Testis (tissue), 3 donors: ENCODE data around the gene PFN3. TPM values are rescaled to one million over a fixed set of nuclear protein-coding genes. Genes with fewer than 3 reads are reported as not detected.

Experiments used
- DNase-seq: peaks from one replicate; pipeline ENCODE4 v3.0.0-alpha.2; 2019
- H3K27ac ChIP-seq, 2 donors: fragments of 200-600 bp; sonication (generic); one replicate each; pipeline ENCODE4 v1.5.1; 2019
- H3K27me3 ChIP-seq: fragments of 200-600 bp; sonication (generic); one replicate; pipeline ENCODE4 v1.5.1; 2019
- H3K36me3 ChIP-seq: fragments of 200-600 bp; sonication (generic); one replicate; pipeline ENCODE4 v1.5.1; 2017; ENCODE audit warnings: low read depth; ENCODE audit errors: missing control alignments
- H3K4me1 ChIP-seq: fragments of 200-600 bp; sonication (generic); one replicate; pipeline ENCODE4 v1.5.1; 2019
- H3K4me3 ChIP-seq, 2 donors: fragments of 200-600 bp; sonication (generic); one replicate each; pipeline ENCODE4 v1.5.1; 2017 to 2019
- H3K9me3 ChIP-seq: fragments of 200-600 bp; sonication (generic); one replicate; pipeline ENCODE4 v1.5.1; 2017
- POLR2A ChIP-seq: fragments of 450-650 bp; IDR thresholded peaks from one replicate; pipeline ENCODE4 v1.6.1; 2017; ENCODE audit warnings: antibody characterized with exemption, mild to moderate bottlenecking, moderate library complexity
- WGBS, 2 donors: methylation state at CpG; one replicate each; pipeline ENCODE4 v1.1.5; 2018; 5-methylcytosine and 5-hydroxymethylcytosine counted together
- intact Hi-C: fragments of 100-400 bp; cut with DNase I; formaldehyde crosslinking; loops from one replicate; pipeline ENCODE4 v1.15.1; 2023; ENCODE audit warnings: low total_unique reads
- polyA plus RNA-seq: library from polyadenylated mRNA; stranded (reverse); fragments of 350-450 nt; fragmentation: Illumina TruSeq; extraction: RNeasy Lipid Tissue Mini Kit (QIAGEN cat#74804); gene quantifications from one replicate; pipeline ENCODE4 v1.2.3, GENCODE V29; 2014; ENCODE audit warnings: low read depth, low replicate concordance; ENCODE audit not compliant: insufficient read depth
- total RNA-seq, 2 donors: library from RNA; depleted of rRNA; stranded (reverse); fragments of >200 nt; gene quantifications; one replicate each; pipeline ENCODE4 v1.2.3, GENCODE V29; 2016
- TF ChIP-seq, protein P1 (sequence below), 3 experiments: fragments of 450-650 bp in 2 of 3; fragments of 200-600 bp in 1 of 3; sonication (generic) in 1 of 3; IDR thresholded peaks; one replicate each; pipeline ENCODE4 v1.5.1; 2016 to 2019; ENCODE audit warnings: antibody characterized with exemption in 3 of 3, mild to moderate bottlenecking in 2 of 3, moderate library complexity in 1 of 3

The PFN3 gene
- total and polyA plus RNA-seq, 3 donors from 2014 or later = 7.4 to 45.7 (median 27.5) TPM

GRCh38 chr5:177389241-177390169 lies 11.0 kb downstream of the PFN3 start:
- TF ChIP-seq, protein P1, sequence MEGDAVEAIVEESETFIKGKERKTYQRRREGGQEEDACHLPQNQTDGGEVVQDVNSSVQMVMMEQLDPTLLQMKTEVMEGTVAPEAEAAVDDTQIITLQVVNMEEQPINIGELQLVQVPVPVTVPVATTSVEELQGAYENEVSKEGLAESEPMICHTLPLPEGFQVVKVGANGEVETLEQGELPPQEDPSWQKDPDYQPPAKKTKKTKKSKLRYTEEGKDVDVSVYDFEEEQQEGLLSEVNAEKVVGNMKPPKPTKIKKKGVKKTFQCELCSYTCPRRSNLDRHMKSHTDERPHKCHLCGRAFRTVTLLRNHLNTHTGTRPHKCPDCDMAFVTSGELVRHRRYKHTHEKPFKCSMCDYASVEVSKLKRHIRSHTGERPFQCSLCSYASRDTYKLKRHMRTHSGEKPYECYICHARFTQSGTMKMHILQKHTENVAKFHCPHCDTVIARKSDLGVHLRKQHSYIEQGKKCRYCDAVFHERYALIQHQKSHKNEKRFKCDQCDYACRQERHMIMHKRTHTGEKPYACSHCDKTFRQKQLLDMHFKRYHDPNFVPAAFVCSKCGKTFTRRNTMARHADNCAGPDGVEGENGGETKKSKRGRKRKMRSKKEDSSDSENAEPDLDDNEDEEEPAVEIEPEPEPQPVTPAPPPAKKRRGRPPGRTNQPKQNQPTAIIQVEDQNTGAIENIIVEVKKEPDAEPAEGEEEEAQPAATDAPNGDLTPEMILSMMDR (IDR thresholded peaks at IDR 0.05) = no peak
- TF ChIP-seq POLR2A = no peak
- 57 to 62% methylated on average over 19 to 21 of the region's 21 CpGs for WGBS, 2 donors
- no peak for DNase-seq
- Histone ChIP-seq H3K36me3 (no peaks in the 10 kb centered on the region), H3K27me3 (no peaks in the 10 kb centered on the region), H3K4me1 (no peaks in the 10 kb centered on the region), H3K27ac (no peak overlapping the region), H3K9me3 (no peaks in the 10 kb centered on the region), H3K4me3 (no peak overlapping the region)
- intact Hi-C loops = loop anchor here (10.0 kb wide), 1 partner anchor 115 kb away; the partner anchor contains the start of gene DOK3

DNA sequence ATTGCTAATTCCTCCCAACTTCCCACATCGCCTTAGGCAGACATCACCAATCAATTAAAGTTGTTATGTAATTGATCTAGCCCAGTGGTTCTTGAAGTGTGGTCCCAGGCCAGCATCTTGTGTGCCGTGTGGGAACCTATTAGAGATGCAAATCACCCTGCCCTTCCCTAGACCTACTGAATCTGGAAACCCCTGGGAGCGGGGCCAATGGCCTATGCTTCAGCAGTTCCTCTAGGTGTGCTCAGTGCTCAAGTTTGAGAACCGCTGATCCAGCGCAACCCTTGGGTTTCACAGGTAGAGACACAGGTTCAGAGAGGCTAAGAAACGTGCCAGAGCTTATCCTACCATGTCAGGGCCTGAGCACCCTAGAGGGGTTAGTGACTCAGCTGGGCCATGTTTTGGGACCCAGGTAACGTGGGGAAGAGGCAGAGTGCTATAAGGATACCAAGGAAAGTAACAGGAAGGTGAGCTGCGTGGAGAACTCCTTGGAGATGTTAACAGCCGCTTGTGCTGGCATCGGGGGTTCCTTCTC lies 11.9 kb downstream of the PFN3 start:
- Histone ChIP-seq H3K4me3 (no peak overlapping the region), H3K36me3 (no peaks in the 10 kb centered on the region), H3K27me3 (no peaks in the 10 kb centered on the region), H3K4me1 (no peaks in the 10 kb centered on the region), H3K27ac (no peak overlapping the region), H3K9me3 (no peaks in the 10 kb centered on the region)
- WGBS, 2 donors = 89 to 100% methylated on average over 8 to 10 of the region's 10 CpGs
- intact Hi-C loops = no loop called here
- no peak for DNase-seq
- TF ChIP-seq POLR2A = no peak
- TF ChIP-seq, protein P1 (IDR thresholded peaks at IDR 0.05) = no peak

DNA sequence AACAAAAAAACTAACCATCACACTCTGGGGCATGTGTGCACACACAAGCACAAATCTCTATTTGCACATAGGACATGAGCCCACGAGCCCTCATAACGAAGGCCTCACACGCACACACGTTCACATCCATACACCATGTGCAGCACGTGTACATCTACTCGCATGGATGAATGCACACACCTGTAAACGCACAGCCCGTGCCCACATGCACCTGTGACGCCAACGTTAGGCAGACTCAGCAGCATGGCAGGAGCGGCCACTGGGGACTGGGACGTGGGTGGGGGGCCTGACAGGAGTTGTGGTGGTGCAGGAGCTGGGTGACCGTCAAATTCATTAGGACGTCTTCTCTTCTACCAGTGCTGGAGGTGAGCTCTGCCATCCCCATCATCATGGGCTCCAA lies 13.1 kb downstream of the PFN3 start:
- H3K27ac ChIP-seq = no peak overlapping the region
- peaks cover 5% of the 10 kb centered on the region for H3K4me1 ChIP-seq
- no peak for TF ChIP-seq POLR2A
- no peak for DNase-seq
- intact Hi-C loops = no loop called here
- no peaks in the 10 kb centered on the region for H3K27me3 ChIP-seq
- H3K36me3 ChIP-seq = no peaks in the 10 kb centered on the region
- 85 to 87% methylated on average over 12 to 14 of the region's 14 CpGs for WGBS, 2 donors
- no peak overlapping the region for H3K4me3 ChIP-seq
- no peaks in the 10 kb centered on the region for H3K9me3 ChIP-seq

- H3K27me3 ChIP-seq = no peaks in the 10 kb centered on the region
- intact Hi-C loops = no loop called here
Measured at GRCh38 chr5:177386542-177386941, 13.9 kb downstream of the PFN3 start.

DNA sequence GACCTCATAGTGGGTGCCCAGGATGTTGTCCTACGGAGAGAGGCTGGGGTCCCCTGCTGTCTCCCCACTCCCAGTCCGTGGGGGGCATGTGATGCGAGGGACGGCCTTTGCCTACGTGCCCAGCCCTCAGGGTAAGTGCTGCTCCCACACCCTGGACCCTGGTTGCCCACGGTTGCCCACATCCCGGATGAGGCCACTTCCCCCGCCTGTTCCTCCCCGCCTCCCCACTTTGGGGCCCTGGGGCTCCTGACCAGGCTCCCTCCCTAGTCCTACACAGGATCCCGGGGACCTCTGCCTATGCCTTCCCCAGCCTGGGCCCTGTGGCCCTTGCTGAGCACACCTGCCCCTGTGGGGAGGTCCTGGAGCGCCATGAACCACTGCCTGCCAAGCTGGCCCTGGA lies 14.7 kb downstream of the PFN3 start:
- no peak for TF ChIP-seq POLR2A
- TF ChIP-seq, protein P1 (IDR thresholded peaks at IDR 0.05) = no peak
- no peak for DNase-seq
- intact Hi-C loops = no loop called here
- Histone ChIP-seq H3K9me3 (no peaks in the 10 kb centered on the region), H3K36me3 (no peaks in the 10 kb centered on the region), H3K4me1 (peaks cover 8% of the 10 kb centered on the region), H3K27me3 (no peaks in the 10 kb centered on the region), H3K27ac (no peak overlapping the region), H3K4me3 (no peak overlapping the region)
- WGBS, 2 donors = 67 to 87% methylated on average over 7 to 10 of the region's 11 CpGs

More at GRCh38 chr5:177386542-177386941, 13.9 kb downstream of the PFN3 start:
- WGBS, 2 donors = 88 to 90% methylated on average over 7 to 8 of the region's 8 CpGs
- Histone ChIP-seq H3K4me3 (no peak overlapping the region), H3K4me1 (peaks cover 8% of the 10 kb centered on the region), H3K9me3 (no peaks in the 10 kb centered on the region), H3K27ac (no peak overlapping the region), H3K36me3 (no peaks in the 10 kb centered on the region)
- TF ChIP-seq, protein P1 (IDR thresholded peaks at IDR 0.05) = no peak
- TF ChIP-seq POLR2A = no peak
- no peak for DNase-seq
